Ectodermal cell (in vitro differentiated cells): ENCODE data around the gene TMEM222. TPM values are rescaled to one million over a fixed set of nuclear protein-coding genes. Genes with fewer than 3 reads are reported as not detected.
"Not testable (repeated sequence)": the region's sequence is repeated elsewhere in the genome, so short reads cannot be mapped to it uniquely, and the experiment has no call there.

ENCODE experiments used
- H3K27ac ChIP-seq: 2 replicates; pipeline ENCODE4 v1.7.0; 2013; ENCODE audit warnings: mild to moderate bottlenecking, low read depth, low read length; ENCODE audit not compliant: insufficient read depth, poor library complexity, severe bottlenecking
- H3K27me3 ChIP-seq: 2 replicates; pipeline ENCODE4 v1.7.0; 2013; ENCODE audit warnings: mild to moderate bottlenecking, low read length; ENCODE audit not compliant: insufficient read depth, control insufficient read depth, poor library complexity, severe bottlenecking
- H3K36me3 ChIP-seq: one replicate; pipeline ENCODE4 v1.7.0; 2013; ENCODE audit warnings: low read length; ENCODE audit not compliant: control insufficient read depth, insufficient read depth
- H3K4me1 ChIP-seq: one replicate; pipeline ENCODE4 v1.7.0; 2013; ENCODE audit warnings: low read length; ENCODE audit not compliant: control insufficient read depth, insufficient read depth
- H3K4me3 ChIP-seq: 2 replicates; pipeline ENCODE4 v1.7.0; 2013; ENCODE audit warnings: low read depth, low read length, control low read depth; ENCODE audit not compliant: insufficient read depth
- H3K9me3 ChIP-seq: 2 replicates; pipeline ENCODE4 v1.7.0; 2013; ENCODE audit warnings: mild to moderate bottlenecking, low read length, moderate library complexity; ENCODE audit not compliant: control insufficient read depth
- WGBS, 2 experiments: methylation state at CpG; one replicate each; pipeline ENCODE4 v1.1.7; 2013; ENCODE audit warnings: missing lambda C conversion rate in 2 of 2; 5-methylcytosine and 5-hydroxymethylcytosine counted together
- polyA plus RNA-seq, 4 experiments: library from polyadenylated mRNA; stranded (reverse); fragments of 50-300 nt; gene quantifications; one replicate each; pipeline ENCODE4 v1.2.3, GENCODE V29; 2013

The TMEM222 gene, protein sequence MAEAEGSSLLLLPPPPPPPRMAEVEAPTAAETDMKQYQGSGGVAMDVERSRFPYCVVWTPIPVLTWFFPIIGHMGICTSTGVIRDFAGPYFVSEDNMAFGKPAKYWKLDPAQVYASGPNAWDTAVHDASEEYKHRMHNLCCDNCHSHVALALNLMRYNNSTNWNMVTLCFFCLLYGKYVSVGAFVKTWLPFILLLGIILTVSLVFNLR
- polyA plus RNA-seq (2013, experiment 1 of 4), result 32.7 TPM
- 34.6 TPM for polyA plus RNA-seq (2013, experiment 2 of 4)
- 22.1 TPM for polyA plus RNA-seq (2013, experiment 3 of 4)
- polyA plus RNA-seq (2013, experiment 4 of 4), result 25.3 TPM

DNA sequence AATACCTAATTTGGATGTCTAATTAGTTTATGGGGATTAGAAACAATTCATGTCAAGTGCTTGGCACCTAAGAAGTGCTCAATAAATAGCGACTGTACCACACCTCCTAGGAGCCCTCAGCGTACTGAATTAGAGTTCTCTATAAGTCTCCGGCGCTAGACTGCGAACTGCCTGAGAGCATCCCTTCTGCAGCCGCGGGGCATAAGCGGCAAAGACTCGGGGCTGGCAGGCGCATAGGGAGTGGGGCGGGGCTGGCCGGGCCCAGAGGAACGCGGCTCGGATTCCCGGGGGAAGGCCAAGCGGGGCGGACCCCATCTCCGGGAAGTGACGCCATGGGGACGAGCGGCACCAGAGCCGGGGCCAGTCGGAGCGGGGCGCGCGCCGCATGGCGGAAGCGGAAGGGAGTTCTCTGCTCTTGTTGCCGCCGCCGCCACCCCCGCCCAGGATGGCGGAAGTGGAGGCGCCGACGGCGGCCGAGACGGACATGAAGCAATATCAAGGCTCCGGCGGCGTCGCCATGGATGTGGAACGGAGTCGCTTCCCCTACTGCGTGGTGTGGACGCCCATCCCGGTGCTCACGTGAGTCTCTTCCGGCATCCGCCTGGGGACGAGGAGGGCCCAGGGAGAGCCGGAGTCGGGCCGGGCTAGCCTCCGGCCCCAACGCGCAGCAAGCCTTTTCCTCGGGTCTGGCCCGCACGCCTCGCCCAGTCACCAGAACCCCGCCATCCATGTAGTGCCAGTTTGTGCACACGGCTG is at the start of gene TMEM222:
Gene TMEM222 (plus strand): TSS at position 351 of the 756 bp plus-strand sequence. CDS start 35 bp downstream, at position 386.
- H3K4me3 ChIP-seq, result peak within 1 kb of the TSS; percentile 66
- no peaks in the 10 kb centered on the region for H3K9me3 ChIP-seq
- H3K27ac ChIP-seq, result peak within 1 kb of the TSS; percentile 62
- 1% methylated on average over 67 of the region's 67 CpGs for WGBS, 2 experiments
- H3K4me1 ChIP-seq, result peaks cover 3% of the 10 kb centered on the region
- no peaks in the 10 kb centered on the region for H3K27me3 ChIP-seq
- peaks cover 10% of the 10 kb centered on the region for H3K36me3 ChIP-seq

DNA sequence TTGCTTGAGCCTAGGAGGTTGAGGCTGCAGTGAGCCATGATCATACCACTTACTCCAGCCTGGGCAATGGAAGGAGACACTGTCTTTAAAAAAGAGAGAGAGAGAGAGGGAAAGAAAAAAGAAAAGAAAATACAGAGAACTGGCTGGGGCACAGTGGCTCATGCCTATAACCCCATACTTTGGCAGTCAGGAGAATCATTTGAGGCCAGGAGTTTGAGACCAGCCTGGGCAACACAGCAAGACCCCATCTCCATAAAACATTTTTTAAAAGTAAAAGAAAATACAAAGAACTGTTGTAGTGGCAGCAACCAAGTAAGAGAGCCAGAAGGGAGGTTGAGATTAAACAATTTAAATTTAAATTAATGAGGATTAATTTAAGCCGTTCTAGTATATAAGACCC is 47.8 kb upstream of the TMEM222 start:
- no peaks in the 10 kb centered on the region for H3K36me3 ChIP-seq
- H3K9me3 ChIP-seq, result peaks cover 3% of the 10 kb centered on the region
- no peaks in the 10 kb centered on the region for H3K4me1 ChIP-seq
- no peaks in the 10 kb centered on the region for H3K27me3 ChIP-seq
- no peak overlapping the region for H3K27ac ChIP-seq
- 92 to 95% methylated on average over 1 of the region's 1 CpG for WGBS, 2 experiments
- no peak overlapping the region for H3K4me3 ChIP-seq

GRCh38 chr1:27275696-27276095 is 46.3 kb upstream of the TMEM222 start:
- Histone ChIP-seq H3K36me3 (no peaks in the 10 kb centered on the region), H3K9me3 (peaks cover 3% of the 10 kb centered on the region), H3K4me1 (no peaks in the 10 kb centered on the region), H3K27me3 (no peaks in the 10 kb centered on the region), H3K4me3 (no peak overlapping the region), H3K27ac (no peak overlapping the region)
- 50% methylated on average over 2 of the region's 3 CpGs; no CpG with 5 or more reads in 1 of the 2 experiments for WGBS, 2 experiments

GRCh38 chr1:27284425-27285273 is 37.3 kb upstream of the TMEM222 start:
- no peaks in the 10 kb centered on the region for H3K9me3 ChIP-seq
- WGBS, 2 experiments, result 63 to 65% methylated on average over 10 to 11 of the region's 11 CpGs
- H3K27ac ChIP-seq, result no peak overlapping the region
- H3K36me3 ChIP-seq, result peaks cover 4% of the 10 kb centered on the region
- no peaks in the 10 kb centered on the region for H3K4me1 ChIP-seq
- no peaks in the 10 kb centered on the region for H3K27me3 ChIP-seq
- no peak overlapping the region for H3K4me3 ChIP-seq

- Histone ChIP-seq H3K27ac (no peak overlapping the region), H3K36me3 (peaks cover 4% of the 10 kb centered on the region)
- WGBS, 2 experiments, result 88 to 100% methylated on average over 1 to 2 of the region's 2 CpGs
Observed at GRCh38 chr1:27285274-27285660, 36.7 kb upstream of the TMEM222 start.

DNA sequence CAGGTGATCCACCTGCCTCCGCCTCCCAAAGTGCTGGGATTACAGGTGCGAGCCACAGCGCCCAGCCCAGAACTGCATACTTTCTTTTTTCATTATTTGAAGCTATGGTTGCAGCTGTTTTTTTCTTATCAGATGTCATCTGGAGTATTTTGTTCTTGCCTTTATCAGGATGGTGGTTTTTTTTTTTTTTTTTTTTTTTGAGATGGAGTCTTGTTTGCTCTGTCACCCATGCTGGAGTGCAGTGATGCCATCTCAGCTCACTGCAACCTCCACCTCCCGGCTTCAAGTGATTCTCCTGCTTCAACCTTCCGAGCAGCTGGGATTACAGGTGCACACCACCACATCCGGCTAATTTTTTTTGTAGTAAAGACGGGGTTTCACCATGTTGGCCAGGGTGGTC is 36.1 kb upstream of the TMEM222 start:
- H3K4me3 ChIP-seq, H3K27me3 ChIP-seq, H3K36me3 ChIP-seq, H3K9me3 ChIP-seq, H3K4me1 ChIP-seq, H3K27ac ChIP-seq: not testable (repeated sequence)
- WGBS, 2 experiments, result 95 to 96% methylated on average over 7 of the region's 7 CpGs

More at GRCh38 chr1:27285274-27285660, 36.7 kb upstream of the TMEM222 start:
- Histone ChIP-seq H3K4me1 (no peaks in the 10 kb centered on the region), H3K27me3 (no peaks in the 10 kb centered on the region), H3K4me3 (no peak overlapping the region), H3K9me3 (no peaks in the 10 kb centered on the region)

- H3K27ac ChIP-seq, H3K27me3 ChIP-seq, H3K4me3 ChIP-seq, H3K36me3 ChIP-seq, H3K4me1 ChIP-seq, H3K9me3 ChIP-seq: not testable (repeated sequence)
- 96 to 97% methylated on average over 26 to 29 of the region's 29 CpGs for WGBS, 2 experiments
Observed at GRCh38 chr1:27289125-27289524, 32.8 kb upstream of the TMEM222 start.

DNA sequence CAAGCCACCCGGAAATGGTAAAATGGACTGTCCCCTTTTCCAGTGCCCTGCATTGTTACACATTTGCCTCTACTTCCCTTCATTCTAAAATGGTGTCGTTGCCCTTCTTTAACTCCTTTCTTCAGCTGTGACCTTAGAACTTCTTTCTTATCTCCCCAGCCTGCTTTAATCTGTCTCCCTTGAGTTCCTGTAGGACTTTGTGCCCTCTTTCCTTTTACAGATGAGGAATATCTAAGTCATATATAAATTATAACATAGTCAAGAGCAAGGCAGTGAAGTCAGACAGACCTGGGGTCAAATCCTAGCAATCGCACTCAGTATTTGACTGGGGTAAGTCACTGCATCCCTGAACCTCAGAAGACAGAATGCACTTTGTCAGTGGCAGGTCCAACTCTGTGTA is 31.4 kb upstream of the TMEM222 start:
- no peak overlapping the region for H3K4me3 ChIP-seq
- H3K27ac ChIP-seq, result no peak overlapping the region
- H3K36me3 ChIP-seq, result peaks cover 4% of the 10 kb centered on the region
- H3K4me1 ChIP-seq, result no peaks in the 10 kb centered on the region
- no peaks in the 10 kb centered on the region for H3K27me3 ChIP-seq
- no peaks in the 10 kb centered on the region for H3K9me3 ChIP-seq
- WGBS, 2 experiments, result 94 to 95% methylated on average over 3 of the region's 3 CpGs

GRCh38 chr1:27292106-27292505 is 29.9 kb upstream of the TMEM222 start:
- peaks cover 6% of the 10 kb centered on the region for H3K36me3 ChIP-seq
- no peaks in the 10 kb centered on the region for H3K4me1 ChIP-seq
- H3K27ac ChIP-seq, result no peak overlapping the region
- H3K4me3 ChIP-seq, result no peak overlapping the region
- H3K27me3 ChIP-seq, result no peaks in the 10 kb centered on the region
- H3K9me3 ChIP-seq, result no peaks in the 10 kb centered on the region
- 93 to 95% methylated on average over 5 of the region's 5 CpGs for WGBS, 2 experiments

GRCh38 chr1:27293915-27294314 is 28.0 kb upstream of the TMEM222 start:
- H3K27me3 ChIP-seq, result no peaks in the 10 kb centered on the region
- WGBS, 2 experiments, result 95 to 96% methylated on average over 8 of the region's 8 CpGs
- no peak overlapping the region for H3K4me3 ChIP-seq
- peaks cover 9% of the 10 kb centered on the region for H3K4me1 ChIP-seq
- no peaks in the 10 kb centered on the region for H3K9me3 ChIP-seq
- peaks cover 13% of the 10 kb centered on the region for H3K36me3 ChIP-seq
- no peak overlapping the region for H3K27ac ChIP-seq
